ENCODE measurements around the gene METTL22. TPM values are rescaled to one million over a fixed set of nuclear protein-coding genes. Genes with fewer than 3 reads are reported as not detected.

The METTL22 gene
- total RNA-seq, 1 experiment from 2014 or later: 39.8 TPM

DNA sequence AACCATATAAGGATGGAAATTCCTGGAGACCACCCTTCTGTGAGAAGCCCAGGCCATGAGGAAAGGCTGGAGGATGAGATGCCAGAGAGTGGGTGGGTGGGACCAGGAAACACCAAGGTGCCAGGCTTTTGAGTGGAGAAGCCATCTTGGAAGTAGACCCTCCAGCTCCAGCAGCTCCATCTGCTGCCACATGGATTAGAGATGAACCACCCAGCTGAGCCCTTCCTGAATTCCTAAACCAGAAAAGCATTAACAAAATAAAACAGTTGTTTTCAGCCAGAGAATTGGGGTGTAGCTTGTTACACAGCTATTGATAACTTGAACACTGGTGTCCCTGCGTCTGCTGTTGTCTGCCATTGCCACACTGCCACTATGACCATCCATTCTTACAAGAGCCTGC is 24.9 kb upstream of the METTL22 start:
- no peak overlapping the region for H3K4me3 ChIP-seq (ENCODE audit: low read depth, low read length)
- Mint-ChIP-seq H3K36me3 (ENCODE audit: insufficient read depth, unreplicated experiment) (no peaks in the 10 kb centered on the region), H3K9me3 (ENCODE audit: unreplicated experiment) (peaks cover 11% of the 10 kb centered on the region), H3K27me3 (ENCODE audit: insufficient read depth, unreplicated experiment) (peaks cover 3% of the 10 kb centered on the region), H3K4me1 (ENCODE audit: low read depth, unreplicated experiment) (no peaks in the 10 kb centered on the region), H3K27ac (ENCODE audit: unreplicated experiment) (no peak overlapping the region), H3K4me3 (ENCODE audit: unreplicated experiment) (no peak overlapping the region)
- no peaks in the 10 kb centered on the region for H3K27me3 ChIP-seq (replicated peaks; ENCODE audit: control insufficient read depth, insufficient read depth, low read length)
- intact Hi-C loops (cut with micrococcal nuclease; ENCODE audit: unreplicated experiment): no loop called here
- no peaks in the 10 kb centered on the region for H3K4me1 ChIP-seq
- no TSS peak for BruUV-seq (replicated peaks)
- TF ChIP-seq, protein P1, sequence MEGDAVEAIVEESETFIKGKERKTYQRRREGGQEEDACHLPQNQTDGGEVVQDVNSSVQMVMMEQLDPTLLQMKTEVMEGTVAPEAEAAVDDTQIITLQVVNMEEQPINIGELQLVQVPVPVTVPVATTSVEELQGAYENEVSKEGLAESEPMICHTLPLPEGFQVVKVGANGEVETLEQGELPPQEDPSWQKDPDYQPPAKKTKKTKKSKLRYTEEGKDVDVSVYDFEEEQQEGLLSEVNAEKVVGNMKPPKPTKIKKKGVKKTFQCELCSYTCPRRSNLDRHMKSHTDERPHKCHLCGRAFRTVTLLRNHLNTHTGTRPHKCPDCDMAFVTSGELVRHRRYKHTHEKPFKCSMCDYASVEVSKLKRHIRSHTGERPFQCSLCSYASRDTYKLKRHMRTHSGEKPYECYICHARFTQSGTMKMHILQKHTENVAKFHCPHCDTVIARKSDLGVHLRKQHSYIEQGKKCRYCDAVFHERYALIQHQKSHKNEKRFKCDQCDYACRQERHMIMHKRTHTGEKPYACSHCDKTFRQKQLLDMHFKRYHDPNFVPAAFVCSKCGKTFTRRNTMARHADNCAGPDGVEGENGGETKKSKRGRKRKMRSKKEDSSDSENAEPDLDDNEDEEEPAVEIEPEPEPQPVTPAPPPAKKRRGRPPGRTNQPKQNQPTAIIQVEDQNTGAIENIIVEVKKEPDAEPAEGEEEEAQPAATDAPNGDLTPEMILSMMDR (IDR thresholded peaks at IDR 0.05; ENCODE audit: insufficient read depth in 1 of 2, low read depth in 1 of 2, low read length in 1 of 2, severe bottlenecking in 1 of 2, unreplicated experiment in 1 of 2): no peak
- ChIA-PET POLR2A (no interaction called here), CTCF (no interaction called here)
- H3K36me3 ChIP-seq (ENCODE audit: control insufficient read depth, insufficient read depth, low read length): no peaks in the 10 kb centered on the region
- DNase-seq: no peak
- no peaks in the 10 kb centered on the region for H3K9me3 ChIP-seq

DNA sequence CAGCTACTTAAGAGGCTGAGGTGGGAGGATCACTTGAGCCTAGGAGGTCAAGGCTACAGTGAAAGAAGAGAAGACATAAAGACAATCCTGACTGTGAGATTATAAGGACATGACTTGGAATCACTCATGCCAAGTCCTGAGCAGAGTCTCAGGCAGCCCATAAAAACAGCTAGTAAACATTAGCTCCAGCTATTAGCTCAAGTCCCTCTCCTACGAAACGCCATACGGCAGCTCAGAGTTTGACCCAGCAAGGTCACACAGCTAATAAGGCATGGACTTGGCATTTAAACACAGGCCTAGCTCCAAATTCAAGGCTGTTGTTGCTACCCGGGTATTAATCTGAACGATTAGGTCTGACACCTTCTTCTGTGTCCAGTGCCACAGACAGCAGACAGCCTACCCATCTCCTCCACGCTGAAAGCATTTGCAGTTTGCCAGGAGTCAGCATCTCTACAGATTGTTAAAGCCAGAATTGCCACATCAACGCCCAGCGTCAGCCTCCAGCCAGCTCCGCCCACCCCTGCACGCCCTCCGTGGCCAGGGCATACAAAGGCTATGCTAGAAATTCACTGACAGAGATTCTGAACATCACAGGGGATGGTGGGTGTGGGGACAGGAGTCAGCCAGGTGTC is 21.2 kb upstream of the METTL22 start:
- DNase-seq: no peak
- intact Hi-C loops (cut with micrococcal nuclease; ENCODE audit: unreplicated experiment): no loop called here
- no peaks in the 10 kb centered on the region for H3K9me3 ChIP-seq
- H3K27me3 ChIP-seq (replicated peaks; ENCODE audit: control insufficient read depth, insufficient read depth, low read length): no peaks in the 10 kb centered on the region
- H3K4me3 Mint-ChIP-seq (ENCODE audit: unreplicated experiment): no peak overlapping the region
- no peak overlapping the region for H3K27ac Mint-ChIP-seq (ENCODE audit: unreplicated experiment)
- peaks cover 19% of the 10 kb centered on the region for H3K9me3 Mint-ChIP-seq (ENCODE audit: unreplicated experiment)
- TF ChIP-seq, protein P1 (IDR thresholded peaks at IDR 0.05; ENCODE audit: insufficient read depth in 1 of 2, low read depth in 1 of 2, low read length in 1 of 2, severe bottlenecking in 1 of 2, unreplicated experiment in 1 of 2): no peak
- H3K4me1 ChIP-seq: no peaks in the 10 kb centered on the region
- H3K4me3 ChIP-seq (ENCODE audit: low read depth, low read length): no peak overlapping the region
- POLR2A ChIA-PET: no interaction called here
- no peaks in the 10 kb centered on the region for H3K36me3 ChIP-seq (ENCODE audit: control insufficient read depth, insufficient read depth, low read length)
- CTCF ChIA-PET: no interaction called here
- H3K4me1 Mint-ChIP-seq (ENCODE audit: low read depth, unreplicated experiment): no peaks in the 10 kb centered on the region
- H3K36me3 Mint-ChIP-seq (ENCODE audit: insufficient read depth, unreplicated experiment): no peaks in the 10 kb centered on the region
- no TSS peak for BruUV-seq (replicated peaks)
- H3K27me3 Mint-ChIP-seq (ENCODE audit: insufficient read depth, unreplicated experiment): peaks cover 6% of the 10 kb centered on the region

GRCh38 chr16:8605554-8605953 is 15.9 kb upstream of the METTL22 start:
- H3K4me3 Mint-ChIP-seq (ENCODE audit: unreplicated experiment): no peak overlapping the region
- Histone ChIP-seq H3K4me1 (no peaks in the 10 kb centered on the region), H3K4me3 (ENCODE audit: low read depth, low read length) (no peak overlapping the region), H3K36me3 (ENCODE audit: control insufficient read depth, insufficient read depth, low read length) (no peaks in the 10 kb centered on the region), H3K27me3 (replicated peaks; ENCODE audit: control insufficient read depth, insufficient read depth, low read length) (no peaks in the 10 kb centered on the region), H3K9me3 (no peaks in the 10 kb centered on the region)
- no TSS peak for BruUV-seq (replicated peaks)
- no peaks in the 10 kb centered on the region for H3K4me1 Mint-ChIP-seq (ENCODE audit: low read depth, unreplicated experiment)
- H3K27me3 Mint-ChIP-seq (ENCODE audit: insufficient read depth, unreplicated experiment): peaks cover 6% of the 10 kb centered on the region
- no peaks in the 10 kb centered on the region for H3K36me3 Mint-ChIP-seq (ENCODE audit: insufficient read depth, unreplicated experiment)
- DNase-seq: no peak
- peaks cover 10% of the 10 kb centered on the region for H3K9me3 Mint-ChIP-seq (ENCODE audit: unreplicated experiment)
- H3K27ac Mint-ChIP-seq (ENCODE audit: unreplicated experiment): no peak overlapping the region
- TF ChIP-seq, protein P1 (IDR thresholded peaks at IDR 0.05; ENCODE audit: insufficient read depth in 1 of 2, low read depth in 1 of 2, low read length in 1 of 2, severe bottlenecking in 1 of 2, unreplicated experiment in 1 of 2): no peak
- ChIA-PET POLR2A (no interaction called here), CTCF (no interaction called here)
- intact Hi-C loops (cut with micrococcal nuclease; ENCODE audit: unreplicated experiment): no loop called here

Data from Caco-2 (cell line).